Measurements from ENCODE around the gene SLC66A2. TPM values are rescaled to one million over a fixed set of nuclear protein-coding genes. Genes with fewer than 3 reads are reported as not detected.

The SLC66A2 gene
- total and polyA plus RNA-seq, 10 of the 15 experiments (the other 5 are each of a cell fraction or from before 2014, with no cell fraction given), result 0.69 to 42.5 (median 14.8) TPM

DNA sequence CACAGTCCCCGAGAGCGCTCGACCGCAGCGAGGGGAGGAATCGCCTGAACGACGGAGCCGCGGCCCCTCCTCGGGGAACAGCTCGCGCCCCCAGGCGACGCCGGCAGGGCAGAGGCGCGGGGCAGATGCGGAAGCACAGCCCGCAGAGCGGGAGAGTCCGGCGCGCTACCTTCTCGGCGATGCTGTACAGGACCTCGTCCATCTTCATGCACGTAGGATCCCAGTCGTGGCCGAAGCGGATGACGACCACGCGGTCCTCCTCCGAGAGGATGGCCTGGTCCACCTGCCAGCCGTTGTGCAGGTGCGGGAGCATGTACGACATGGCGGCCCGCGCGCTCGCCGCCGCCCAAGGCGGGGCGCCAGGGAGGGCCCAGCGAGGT is 36.6 kb upstream of the SLC66A2 start (continued):
- TF ChIP-seq, protein P1, sequence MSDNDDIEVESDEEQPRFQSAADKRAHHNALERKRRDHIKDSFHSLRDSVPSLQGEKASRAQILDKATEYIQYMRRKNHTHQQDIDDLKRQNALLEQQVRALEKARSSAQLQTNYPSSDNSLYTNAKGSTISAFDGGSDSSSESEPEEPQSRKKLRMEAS (IDR thresholded peaks at IDR 0.05; ENCODE audit: low read depth, low read length), result peak; percentile 66; the same call in 1 of the 2 replicates
- TF ChIP-seq GABPA (IDR thresholded peaks at IDR 0.05; ENCODE audit: low read depth), result no peak
- peak; percentile 60 for TF ChIP-seq YY1 (IDR thresholded peaks at IDR 0.05; ENCODE audit: low read depth, low read length)
- TF ChIP-seq CHD1 (IDR thresholded peaks at IDR 0.05; ENCODE audit: low read depth, low read length), result no peak
- TF ChIP-seq NBN (IDR thresholded peaks at IDR 0.05), result 0 out of 2 replicates have a peak, but pooled peaks have one; percentile 27
- no peak for TF ChIP-seq ZBTB11 (CRISPR knock-in tag; IDR thresholded peaks at IDR 0.05)
- TF ChIP-seq EP300 (IDR thresholded peaks at IDR 0.05; ENCODE audit: borderline replicate concordance in 1 of 2, control insufficient read depth in 1 of 2, low read depth in 2 of 2, low read length in 2 of 2), result no peak
- no peak for TF ChIP-seq WRNIP1 (IDR thresholded peaks at IDR 0.05; ENCODE audit: borderline replicate concordance, low read depth, low read length)
- peak; percentile 5; the same call in 1 of the 2 replicates for TF ChIP-seq SPI1 (IDR thresholded peaks at IDR 0.05; ENCODE audit: borderline replicate concordance, insufficient read depth, low read depth, low read length)
- TF ChIP-seq HCFC1 (IDR thresholded peaks at IDR 0.05; ENCODE audit: low read length), result no peak; the same call in 1 of the 2 replicates
- TF ChIP-seq SP1 (IDR thresholded peaks at IDR 0.05; ENCODE audit: low read depth, low read length), result no peak
- TF ChIP-seq CREM (IDR thresholded peaks at IDR 0.05; ENCODE audit: low read depth), result no peak
- TF ChIP-seq BHLHE40 (IDR thresholded peaks at IDR 0.05; ENCODE audit: borderline replicate concordance in 1 of 2, low read depth in 2 of 2, low read length in 1 of 2), result no peak
- TF ChIP-seq HDAC2 (IDR thresholded peaks at IDR 0.05), result no peak
- TF ChIP-seq E2F4 (IDR thresholded peaks at IDR 0.05; ENCODE audit: low read depth, low read length), result no peak
- 0 out of 2 replicates have a peak, but pooled peaks have one; percentile 24 for TF ChIP-seq BCL11A (IDR thresholded peaks at IDR 0.05; ENCODE audit: low read depth, low read length)
- TF ChIP-seq LARP7 (IDR thresholded peaks at IDR 0.05), result peak; percentile 67
- no peak for TF ChIP-seq NFXL1 (IDR thresholded peaks at IDR 0.05; ENCODE audit: borderline replicate concordance)
- peak; percentile 92 for TF ChIP-seq GATAD2B (conservative IDR thresholded peaks at IDR 0.05; ENCODE audit: low read depth)
- TF ChIP-seq RAD21 (IDR thresholded peaks at IDR 0.05; ENCODE audit: insufficient read depth, low read depth, low read length), result peak; percentile 37
- no peak for TF ChIP-seq ZNF384 (IDR thresholded peaks at IDR 0.05; ENCODE audit: borderline replicate concordance, low read depth, low read length)
- TF ChIP-seq HDGF (IDR thresholded peaks at IDR 0.05), result no peak
- TF ChIP-seq, protein P2, sequence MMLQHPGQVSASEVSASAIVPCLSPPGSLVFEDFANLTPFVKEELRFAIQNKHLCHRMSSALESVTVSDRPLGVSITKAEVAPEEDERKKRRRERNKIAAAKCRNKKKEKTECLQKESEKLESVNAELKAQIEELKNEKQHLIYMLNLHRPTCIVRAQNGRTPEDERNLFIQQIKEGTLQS (IDR thresholded peaks at IDR 0.05; ENCODE audit: borderline replicate concordance, extremely low read depth, low read depth, low read length), result no peak
- no peak for TF ChIP-seq SREBF1 (IDR thresholded peaks at IDR 0.05; ENCODE audit: low read length)
- peak; percentile 65; the same call in 1 of the 2 replicates for TF ChIP-seq IKZF1 (conservative IDR thresholded peaks at IDR 0.05)

All from GM12878 (cell line).